Thyroid gland (tissue), 4 donors: ENCODE measurements around the gene MCAM.

Experiments
- CTCF ChIP-seq, 6 experiments: fragments of 200-600 bp in 3 of 6; fragments of 450-650 bp in 3 of 6; sonication (generic) in 3 of 6; IDR thresholded peaks; one replicate each; pipeline ENCODE4 v1.5.1; 2016 to 2019; ENCODE audit warnings: antibody characterized with exemption in 6 of 6, mild to moderate bottlenecking in 2 of 6, inconsistent platforms in 1 of 6, moderate library complexity in 1 of 6
- POLR2A ChIP-seq, 2 donors: fragments of 450-650 bp; IDR thresholded peaks; one replicate each; pipeline ENCODE4 v1.6.1; 2017; ENCODE audit warnings: antibody characterized with exemption in 2 of 2, mild to moderate bottlenecking in 2 of 2, moderate library complexity in 1 of 2

GRCh38 chr11:119357074-119357473 is 40.1 kb upstream of the MCAM start:
- TF ChIP-seq CTCF (IDR thresholded peaks at IDR 0.05) = no peak
- TF ChIP-seq POLR2A (IDR thresholded peaks at IDR 0.05) = no peak
